ENCODE data around the gene FEM1B. TPM values are rescaled to one million over a fixed set of nuclear protein-coding genes. Genes with fewer than 3 reads are reported as not detected.

Gene FEM1B
- total RNA-seq, 2 experiments from 2014 or later = 35.5 to 37.3 TPM

- Histone ChIP-seq H3K27ac (ENCODE audit: low read depth, low read length, poor library complexity, severe bottlenecking) (no peak overlapping the region), H3K4me2 (ENCODE audit: low read length) (no peak overlapping the region), H3K4me3 (ENCODE audit: low read depth, low read length, poor library complexity, severe bottlenecking) (no peak overlapping the region), H3K4me1 (ENCODE audit: insufficient read depth, low read length, poor library complexity, severe bottlenecking) (peaks cover 8% of the 10 kb centered on the region), H3K36me3 (ENCODE audit: insufficient read depth, low read length) (no peaks in the 10 kb centered on the region), H3K9me3 (ENCODE audit: low read length) (no peaks in the 10 kb centered on the region), H2AFZ (ENCODE audit: low read length) (no peak overlapping the region), H4K20me1 (ENCODE audit: insufficient read depth, low read length) (peaks cover 6% of the 10 kb centered on the region; the same call in 1 of the 2 replicates), H3K79me2 (ENCODE audit: insufficient read depth, low read depth, low read length) (peaks cover 11% of the 10 kb centered on the region), H3K9me2 (ENCODE audit: insufficient read depth, low read length) (no peaks in the 10 kb centered on the region)
- CTCF ChIA-PET (ENCODE audit: unreplicated experiment) = no interaction called here
- no TSS peak for BruUV-seq (replicated peaks)
- TF ChIP-seq CTCF (conservative IDR thresholded peaks at IDR 0.05; ENCODE audit: low read length) (no peak), EZH2phosphoT487 (IDR thresholded peaks at IDR 0.05; ENCODE audit: borderline replicate concordance, low read depth, low read length) (no peak)
- DNase-seq (ENCODE audit: low spot score) = no peak
- intact Hi-C loops (cut with micrococcal nuclease; ENCODE audit: unreplicated experiment) = no loop called here
- POLR2A ChIA-PET = interaction anchor here (0.6 kb wide), 1 partner anchor 307 kb away, joined by 3 read pairs; no protein-coding TSS in a partner anchor
These were observed 3.2 kb upstream of the FEM1B start for GRCh38 chr15:68274201-68274848.

GRCh38 chr15:68275165-68275746 lies 2.3 kb upstream of the FEM1B start:
- TF ChIP-seq CTCF (conservative IDR thresholded peaks at IDR 0.05; ENCODE audit: low read length) (no peak), EZH2phosphoT487 (IDR thresholded peaks at IDR 0.05; ENCODE audit: borderline replicate concordance, low read depth, low read length) (no peak)
- Histone ChIP-seq H3K9me3 (ENCODE audit: low read length) (no peaks in the 10 kb centered on the region), H3K4me1 (ENCODE audit: insufficient read depth, low read length, poor library complexity, severe bottlenecking) (peaks cover 14% of the 10 kb centered on the region), H3K27ac (ENCODE audit: low read depth, low read length, poor library complexity, severe bottlenecking) (no peak overlapping the region), H4K20me1 (ENCODE audit: insufficient read depth, low read length) (peaks cover 15% of the 10 kb centered on the region), H3K9me2 (ENCODE audit: insufficient read depth, low read length) (no peaks in the 10 kb centered on the region), H3K79me2 (ENCODE audit: insufficient read depth, low read depth, low read length) (peaks cover 20% of the 10 kb centered on the region), H3K4me2 (ENCODE audit: low read length) (no peak overlapping the region), H2AFZ (ENCODE audit: low read length) (no peak overlapping the region), H3K4me3 (ENCODE audit: low read depth, low read length, poor library complexity, severe bottlenecking) (no peak overlapping the region), H3K36me3 (ENCODE audit: insufficient read depth, low read length) (peaks cover 6% of the 10 kb centered on the region; the same call in 1 of the 2 replicates)
- ChIA-PET POLR2A (interaction anchor here (0.5 to 0.6 kb wide), 2 partner anchors 220 to 308 kb away, joined by 3 read pairs; no protein-coding TSS in a partner anchor), CTCF (ENCODE audit: unreplicated experiment) (interaction anchor here (1.1 kb wide), 1 partner anchor 31 kb away, joined by 4 read pairs; no protein-coding TSS in a partner anchor)
- DNase-seq (ENCODE audit: low spot score) = no peak
- intact Hi-C loops (cut with micrococcal nuclease; ENCODE audit: unreplicated experiment) = loop anchor here (5.0 kb wide), 1 partner anchor 493 kb away; no protein-coding TSS in a partner anchor
- no TSS peak for BruUV-seq (replicated peaks)

Measured in OCI-LY7 (cell line).